ENCODE measurements around the gene CNKSR1.
"Not testable (repeated sequence)": the region's sequence is repeated elsewhere in the genome, so short reads cannot be mapped to it uniquely, and the experiment has no call there.

Gene CNKSR1

GRCh38 chr1:26189331-26189730 is 12.0 kb downstream of the CNKSR1 start:
- DNase-seq: no peak

- no peak for DNase-seq
Measured at GRCh38 chr1:26189751-26190275, 12.5 kb downstream of the CNKSR1 start.

GRCh38 chr1:26190373-26190987 is 13.2 kb downstream of the CNKSR1 start, which contains the start of gene CATSPER4:
Gene CATSPER4 (plus strand): TSS chr1:26190602. CDS start chr1:26190628, 26 bp downstream.
- DNase-seq: no peak

GRCh38 chr1:26191739-26192138 is 14.4 kb downstream of the CNKSR1 start:
- no peak for DNase-seq

- DNase-seq: no peak
Measured at GRCh38 chr1:26195805-26196204, 18.5 kb downstream of the CNKSR1 start.

- DNase-seq: no peak
Measured at GRCh38 chr1:26197301-26197700, 20.0 kb downstream of the CNKSR1 start.

GRCh38 chr1:26197813-26198212 is 20.5 kb downstream of the CNKSR1 start:
- DNase-seq: no peak

GRCh38 chr1:26200413-26200812 is 23.1 kb downstream of the CNKSR1 start:
- no peak for DNase-seq

GRCh38 chr1:26203642-26204318 is 26.5 kb downstream of the CNKSR1 start:
- no peak for DNase-seq

- no peak for DNase-seq
Measured at GRCh38 chr1:26210147-26210870, 33.0 kb downstream of the CNKSR1 start.

- DNase-seq: no peak
Measured at GRCh38 chr1:26212726-26213125, 35.4 kb downstream of the CNKSR1 start.

- no peak for DNase-seq
Measured at GRCh38 chr1:26213335-26213905, 36.1 kb downstream of the CNKSR1 start.

GRCh38 chr1:26215246-26215645 is 38.0 kb downstream of the CNKSR1 start:
- DNase-seq: no peak

- DNase-seq: no peak
Measured at GRCh38 chr1:26218906-26219494, 41.7 kb downstream of the CNKSR1 start.

GRCh38 chr1:26220199-26220912 is 43.1 kb downstream of the CNKSR1 start:
- no peak for DNase-seq

GRCh38 chr1:26221094-26221493 is 43.8 kb downstream of the CNKSR1 start:
- DNase-seq: no peak

GRCh38 chr1:26224606-26225005 is 47.3 kb downstream of the CNKSR1 start:
- no peak for DNase-seq

GRCh38 chr1:26225033-26225831 is 47.9 kb downstream of the CNKSR1 start:
- no peak for DNase-seq

- not testable (repeated sequence) for DNase-seq
Measured at GRCh38 chr1:26230682-26231081, 53.4 kb downstream of the CNKSR1 start.

GRCh38 chr1:26233903-26234643 is 56.8 kb downstream of the CNKSR1 start, which contains the start of gene CEP85:
Gene CEP85 (plus strand): TSS chr1:26234200. CDS start chr1:26239784, 5,584 bp downstream.
- DNase-seq: peak; percentile 93

Measured in NCI-H1048 (cell line).